ENCODE results near the gene ADAMTS3. TPM values are rescaled to one million over a fixed set of nuclear protein-coding genes. Genes with fewer than 3 reads are reported as not detected.

The ADAMTS3 gene
- total and polyA plus RNA-seq, 8 donors = 3.0 to 8.9 (median 7.4) TPM

DNA sequence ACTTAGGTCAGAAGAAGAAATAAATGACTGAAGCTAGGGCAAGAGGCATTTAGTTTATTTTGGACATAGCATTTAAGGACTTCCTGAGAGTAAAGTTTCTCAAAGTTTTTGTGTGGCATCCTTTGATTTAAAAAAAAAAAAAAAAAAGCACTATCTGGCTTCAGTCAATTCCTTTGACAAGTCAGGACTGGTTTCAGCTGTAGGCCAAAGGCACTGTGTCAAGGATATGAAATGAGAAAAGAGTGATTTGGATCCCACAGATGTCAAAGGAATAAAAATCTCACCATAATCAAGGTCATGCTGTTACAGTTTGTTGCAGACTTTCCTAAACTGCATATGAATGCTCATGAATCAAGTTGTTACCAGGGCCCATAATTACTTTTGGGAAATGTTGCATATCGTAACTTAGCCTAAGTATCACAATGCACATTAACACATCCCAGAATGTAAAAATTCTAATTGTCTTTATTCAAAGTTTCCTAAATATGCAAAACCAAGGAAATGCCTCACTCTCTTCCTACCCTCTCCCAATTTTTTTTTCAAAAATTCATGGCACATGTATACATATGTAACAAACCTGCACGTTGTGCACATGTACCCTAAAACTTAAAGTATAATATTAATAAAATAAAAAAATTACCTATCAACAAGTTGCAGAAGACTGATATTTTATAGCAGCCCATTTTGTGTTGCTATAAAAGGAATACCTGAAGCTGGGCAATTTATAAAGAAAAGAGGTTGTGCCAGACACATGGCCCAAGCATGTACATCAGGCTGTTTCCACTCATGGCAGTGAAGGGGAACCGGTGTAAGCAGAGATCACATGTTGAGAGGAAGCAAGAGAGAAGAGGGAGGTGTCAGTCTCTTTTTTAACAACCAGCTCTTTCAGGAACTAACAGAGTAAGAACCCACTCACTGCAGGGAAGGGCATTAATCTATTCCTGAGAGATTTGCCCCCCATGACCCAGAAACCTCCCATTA is 33.7 kb upstream of the ADAMTS3 start:
- no peak for DNase-seq
- no peak for ATAC-seq
- Histone ChIP-seq H3K4me1 (no peaks in the 10 kb centered on the region), H3K4me3 (no peak overlapping the region), H3K9me3 (peaks cover 0 to 10% of the 10 kb centered on the region in 2 donors), H3K27me3 (no peaks in the 10 kb centered on the region), H3K27ac (no peak overlapping the region), H3K36me3 (no peaks in the 10 kb centered on the region)
- intact Hi-C loops (cut with DNase I) = no loop called here
- no peak for TF ChIP-seq CTCF (IDR thresholded peaks at IDR 0.05)

GRCh38 chr4:72591547-72592454 is 22.8 kb upstream of the ADAMTS3 start:
- no peaks in the 10 kb centered on the region for H3K9me3 ChIP-seq
- DNase-seq (no peak), ATAC-seq (no peak)
- H3K27ac ChIP-seq = no peak overlapping the region
- H3K36me3 ChIP-seq = no peaks in the 10 kb centered on the region
- intact Hi-C loops (cut with DNase I) = no loop called here
- no peak overlapping the region for H3K4me3 ChIP-seq
- TF ChIP-seq CTCF (IDR thresholded peaks at IDR 0.05) = no peak
- no peaks in the 10 kb centered on the region for H3K27me3 ChIP-seq
- no peaks in the 10 kb centered on the region for H3K4me1 ChIP-seq

DNA sequence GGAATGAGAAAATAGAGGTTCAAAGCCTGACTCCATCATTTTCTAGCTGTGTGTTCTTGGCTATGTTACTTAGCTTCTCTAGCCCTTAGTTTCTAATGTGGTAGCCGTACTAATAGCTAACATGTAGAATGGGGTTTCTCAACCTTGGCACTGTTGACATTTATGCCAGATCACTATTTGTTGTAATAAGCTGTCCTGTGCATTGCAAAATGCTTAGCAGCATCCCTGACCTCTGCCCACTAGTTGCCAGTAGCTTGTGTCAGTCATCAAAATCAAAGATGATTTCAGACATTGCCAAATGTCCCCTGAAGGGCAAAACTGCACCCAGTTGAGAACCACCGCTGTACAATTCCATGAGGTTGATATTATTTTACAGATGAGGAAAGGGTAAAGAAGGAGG is 18.3 kb upstream of the ADAMTS3 start:
- H3K9me3 ChIP-seq = no peaks in the 10 kb centered on the region
- H3K4me1 ChIP-seq = no peaks in the 10 kb centered on the region
- ATAC-seq (no peak), DNase-seq (no peak)
- no peak for TF ChIP-seq CTCF (IDR thresholded peaks at IDR 0.05)
- no peak overlapping the region for H3K4me3 ChIP-seq
- no peaks in the 10 kb centered on the region for H3K36me3 ChIP-seq
- no peaks in the 10 kb centered on the region for H3K27me3 ChIP-seq
- H3K27ac ChIP-seq = no peak overlapping the region
- intact Hi-C loops (cut with DNase I) = no loop called here

GRCh38 chr4:72582853-72583252 is 13.8 kb upstream of the ADAMTS3 start:
- Histone ChIP-seq H3K36me3 (no peaks in the 10 kb centered on the region), H3K4me1 (no peaks in the 10 kb centered on the region), H3K27ac (no peak overlapping the region), H3K4me3 (no peak overlapping the region), H3K27me3 (no peaks in the 10 kb centered on the region), H3K9me3 (no peaks in the 10 kb centered on the region)
- ATAC-seq (peak; percentile 22), DNase-seq (no peak)
- TF ChIP-seq CTCF (IDR thresholded peaks at IDR 0.05) = no peak
- intact Hi-C loops (cut with DNase I) = no loop called here

DNA sequence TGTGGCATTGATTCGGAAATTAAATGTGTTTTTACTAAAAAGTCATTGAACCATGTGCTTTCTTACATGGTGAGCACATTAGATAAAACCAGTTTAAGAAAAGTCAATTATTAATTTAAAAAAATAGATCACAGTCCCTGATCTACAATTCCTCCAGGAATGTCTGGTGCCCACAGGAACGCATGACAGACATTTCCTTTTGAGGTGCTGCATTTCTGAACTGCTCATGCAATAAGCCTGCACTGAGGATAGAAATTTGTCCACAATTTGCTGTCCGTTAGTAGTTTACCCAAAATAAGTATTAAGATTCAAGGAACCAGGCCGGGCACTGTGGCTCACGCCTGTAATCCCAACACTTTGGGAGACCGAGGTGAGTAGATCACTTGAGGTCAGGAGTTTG is 8.2 kb upstream of the ADAMTS3 start:
- ATAC-seq (no peak), DNase-seq (no peak)
- Histone ChIP-seq H3K27me3 (no peaks in the 10 kb centered on the region), H3K27ac (no peak overlapping the region), H3K36me3 (no peaks in the 10 kb centered on the region), H3K9me3 (no peaks in the 10 kb centered on the region), H3K4me3 (no peak overlapping the region), H3K4me1 (no peaks in the 10 kb centered on the region)
- intact Hi-C loops (cut with DNase I) = no loop called here
- TF ChIP-seq CTCF (IDR thresholded peaks at IDR 0.05) = no peak
